HG02623 (cell line): Measurements from ENCODE around the gene ZXDC.

ENCODE experiments used
- ATAC-seq: cut with Tn5 transposase; IDR thresholded peaks from one replicate; pipeline ENCODE4 v1.9.1; 2021; ENCODE audit warnings: moderate library complexity; ENCODE audit not compliant: unreplicated experiment

Gene ZXDC

GRCh38 chr3:126475413-126476114, at the start of gene ZXDC:
TSS of gene ZXDC (minus strand) at chr3:126475891. CDS start at chr3:126475865, 26 bp downstream.
- peak; percentile 81 for ATAC-seq

GRCh38 chr3:126525091-126525852, 49.6 kb upstream of the ZXDC start:
- ATAC-seq, result no peak

- ATAC-seq, result no peak
These were observed 48.8 kb upstream of the ZXDC start for GRCh38 chr3:126524429-126524988.

GRCh38 chr3:126523745-126524428, 48.2 kb upstream of the ZXDC start, which contains the start of gene CHST13:
TSS of gene CHST13 (plus strand) at chr3:126524155. CDS start at chr3:126524333, 178 bp downstream.
- no peak for ATAC-seq

GRCh38 chr3:126522363-126522788, 46.7 kb upstream of the ZXDC start:
- ATAC-seq, result no peak

GRCh38 chr3:126521122-126521891, 45.6 kb upstream of the ZXDC start:
- no peak for ATAC-seq

GRCh38 chr3:126519506-126520455, 44.1 kb upstream of the ZXDC start:
- no peak for ATAC-seq

DNA sequence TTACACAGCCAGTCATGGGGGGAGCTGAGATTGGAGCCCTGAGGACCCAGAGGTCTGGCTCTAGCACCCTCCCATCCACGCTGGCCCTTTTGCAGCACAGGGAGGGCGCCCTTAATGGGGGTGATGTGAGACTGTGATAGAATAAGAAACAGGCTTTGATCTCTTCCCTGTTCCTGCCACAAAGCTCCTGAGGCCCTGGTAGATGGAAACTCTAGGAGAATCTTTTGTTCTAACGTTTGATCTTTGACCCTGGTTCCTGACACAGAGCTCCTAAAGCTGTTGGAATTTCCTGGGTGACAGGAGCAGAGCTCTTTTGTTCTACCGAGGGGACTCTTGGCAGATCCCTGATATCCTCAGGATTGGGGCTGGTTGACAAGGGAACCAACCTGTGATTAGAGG, 43.1 kb upstream of the ZXDC start:
- ATAC-seq, result no peak

GRCh38 chr3:126517986-126518778, 42.5 kb upstream of the ZXDC start:
- no peak for ATAC-seq

DNA sequence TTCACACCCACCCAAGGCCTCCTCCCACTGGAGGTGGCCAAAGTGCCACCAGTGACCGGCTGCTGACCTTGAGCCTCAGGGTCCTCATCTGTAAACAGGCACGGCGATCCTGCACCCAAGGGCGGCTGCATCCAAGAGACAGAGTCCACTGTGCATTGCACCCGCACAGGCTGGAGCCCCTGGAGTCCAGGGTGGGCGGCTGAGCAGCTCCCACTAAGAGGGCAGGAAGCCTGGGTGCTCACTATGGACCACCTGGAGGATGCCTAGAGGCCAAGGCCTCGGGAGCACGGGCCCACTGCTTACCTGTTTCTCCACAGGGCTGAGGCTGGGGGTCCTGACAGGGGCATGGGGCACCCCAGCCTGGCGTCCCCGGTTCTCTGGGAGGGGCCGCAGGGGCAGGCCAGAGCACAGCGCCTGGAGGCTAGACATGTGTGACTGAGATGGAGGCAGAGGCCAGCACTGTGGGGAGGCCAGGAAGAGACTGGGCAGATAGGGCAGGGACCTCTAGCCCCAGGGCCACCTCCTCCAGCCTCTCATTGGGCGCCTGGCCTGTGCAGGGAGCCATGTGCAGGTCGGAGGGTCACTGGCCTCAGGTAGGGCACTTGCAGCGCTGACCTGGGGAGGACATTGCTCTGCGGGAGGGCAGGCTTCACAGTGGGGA, 41.7 kb upstream of the ZXDC start, which contains the start of gene UROC1:
Gene UROC1 (minus strand): TSS at position 483 of the 661 bp plus-strand sequence. CDS start 54 bp downstream, at position 429.
- no peak for ATAC-seq

DNA sequence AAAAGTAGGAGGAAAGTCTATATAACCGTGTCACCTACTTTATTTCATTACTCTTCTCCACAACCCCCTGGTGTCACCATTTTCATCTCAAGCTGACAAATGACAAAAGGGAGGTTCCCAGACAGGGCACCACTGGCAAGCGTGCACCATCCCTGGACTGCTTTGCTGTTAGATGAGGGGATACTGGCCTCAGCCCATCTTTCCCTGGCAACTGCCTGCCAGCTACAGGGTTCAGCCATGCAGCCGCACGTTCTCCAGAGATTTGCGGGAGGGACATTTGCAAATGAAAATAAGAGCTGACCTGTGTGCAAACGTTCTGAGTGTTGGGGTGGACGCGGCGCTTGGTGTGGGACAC, 41.2 kb upstream of the ZXDC start:
- ATAC-seq, result no peak

GRCh38 chr3:126516152-126516935, 40.7 kb upstream of the ZXDC start:
- no peak for ATAC-seq

GRCh38 chr3:126515066-126515706, 39.5 kb upstream of the ZXDC start:
- no peak for ATAC-seq

DNA sequence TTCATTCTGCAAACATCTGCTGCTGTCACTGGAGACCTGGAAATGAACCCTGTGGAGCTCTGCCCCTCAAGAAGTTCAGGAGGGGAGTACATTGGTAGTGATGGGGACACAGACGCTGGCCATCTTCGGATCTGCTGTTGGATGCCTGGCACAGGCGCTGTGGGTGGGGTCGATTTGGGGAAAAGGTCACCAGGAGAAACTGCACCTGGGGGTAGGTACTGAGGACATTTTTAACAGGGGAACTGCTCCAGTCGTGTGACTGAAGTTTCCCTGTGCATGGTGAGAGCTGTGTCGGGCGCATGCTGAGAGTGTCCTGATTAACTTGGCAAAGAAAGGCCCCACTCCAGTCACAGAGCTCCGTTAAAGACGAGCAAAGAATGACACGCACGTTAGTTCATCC, 38.5 kb upstream of the ZXDC start:
- ATAC-seq, result no peak

DNA sequence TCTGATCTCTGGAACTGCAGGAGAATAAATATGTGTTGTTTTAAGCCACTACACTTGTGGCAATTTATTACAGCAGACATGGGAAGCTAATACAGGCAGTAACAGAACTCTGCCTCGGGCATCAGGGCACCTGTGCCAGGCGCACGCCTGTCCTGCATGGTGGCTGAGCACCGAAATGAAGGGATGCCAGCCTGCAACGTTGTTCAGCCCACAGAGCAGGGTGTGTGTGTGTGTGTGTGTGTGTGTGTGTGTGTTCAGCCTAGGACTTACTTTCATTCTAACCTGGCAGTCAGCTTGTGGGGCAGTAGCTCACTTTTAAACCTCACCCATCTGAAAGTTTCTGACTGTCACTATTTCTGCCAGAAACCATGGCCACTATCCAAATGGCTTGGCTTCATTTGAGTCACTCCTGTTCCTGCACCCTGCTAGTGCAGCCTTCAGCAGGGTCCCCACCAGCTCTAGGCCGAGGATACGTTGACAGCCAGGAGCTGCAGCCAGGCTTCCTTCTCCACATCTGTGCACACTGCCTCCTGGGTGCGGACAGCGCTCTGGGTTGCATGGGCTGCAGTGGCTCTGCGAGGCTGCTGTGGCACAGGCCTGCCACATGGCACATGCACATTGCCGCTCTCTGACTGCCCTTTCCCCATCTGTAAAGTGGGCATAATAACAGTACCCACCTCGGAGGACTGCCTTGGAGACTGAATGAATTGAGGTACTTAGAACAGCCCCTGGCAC, 37.4 kb upstream of the ZXDC start:
- ATAC-seq, result no peak

DNA sequence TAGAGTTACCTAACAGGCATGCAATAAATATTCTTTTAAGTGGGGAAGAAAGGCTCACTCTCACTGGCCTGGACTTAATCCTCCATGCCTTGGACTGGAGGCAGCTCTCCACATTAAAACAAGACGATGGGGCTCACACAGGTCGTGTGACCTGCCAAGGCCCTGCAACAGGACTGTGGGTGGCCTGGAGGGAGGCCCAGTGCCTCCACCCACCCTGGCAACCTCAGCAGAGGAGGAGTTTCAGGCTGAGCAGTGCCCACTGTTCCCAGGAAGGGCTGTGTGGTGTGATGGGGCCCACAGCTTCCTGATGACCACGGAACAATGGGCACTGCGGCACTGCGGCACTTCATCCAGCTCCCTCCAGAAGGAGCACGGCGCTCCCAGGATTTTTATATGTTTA, 36.3 kb upstream of the ZXDC start:
- ATAC-seq, result no peak
